ENCODE data around the gene FHIP1B.

The FHIP1B gene

GRCh38 chr11:6245536-6245935 is 11.1 kb upstream of the FHIP1B start:
- H3K27me3 ChIP-seq (ENCODE audit: insufficient read depth, poor library complexity, severe bottlenecking) = no peaks in the 10 kb centered on the region
- no peak overlapping the region for H3K4me3 ChIP-seq (replicated peaks; ENCODE audit: insufficient read depth, low read length)
- no peak for DNase-seq (ENCODE audit: low read depth in 1 of 2, low spot score in 1 of 2)
- no peak for TF ChIP-seq POLR2AphosphoS5 (IDR thresholded peaks at IDR 0.05; ENCODE audit: low read depth)
- no peak for TF ChIP-seq SPI1 (IDR thresholded peaks at IDR 0.05; ENCODE audit: borderline replicate concordance, low read depth)
- no peak for TF ChIP-seq REST (IDR thresholded peaks at IDR 0.05; ENCODE audit: insufficient replicate concordance, low read depth)
- TF ChIP-seq CTCF (IDR thresholded peaks at IDR 0.05; ENCODE audit: insufficient read depth, low read length) = no peak
- TF ChIP-seq GABPA (IDR thresholded peaks at IDR 0.05; ENCODE audit: low read depth) = no peak
- H3K27ac ChIP-seq (replicated peaks) = no peak overlapping the region

- no peak for TF ChIP-seq POLR2AphosphoS5 (IDR thresholded peaks at IDR 0.05; ENCODE audit: low read depth)
- no peak for TF ChIP-seq SPI1 (IDR thresholded peaks at IDR 0.05; ENCODE audit: borderline replicate concordance, low read depth)
- TF ChIP-seq REST (IDR thresholded peaks at IDR 0.05; ENCODE audit: insufficient replicate concordance, low read depth) = no peak
- TF ChIP-seq GABPA (IDR thresholded peaks at IDR 0.05; ENCODE audit: low read depth) = no peak
- no peak for TF ChIP-seq CTCF (IDR thresholded peaks at IDR 0.05; ENCODE audit: insufficient read depth, low read length)
- Histone ChIP-seq H3K27me3 (ENCODE audit: insufficient read depth, poor library complexity, severe bottlenecking) (no peaks in the 10 kb centered on the region), H3K4me3 (replicated peaks; ENCODE audit: insufficient read depth, low read length) (no peak overlapping the region), H3K27ac (replicated peaks) (no peak overlapping the region; the same call in 1 of the 2 replicates)
- DNase-seq (ENCODE audit: low read depth in 1 of 2, low spot score in 1 of 2) = no peak
Measured at GRCh38 chr11:6241316-6241715, 6.9 kb upstream of the FHIP1B start.

GRCh38 chr11:6240781-6241180 is 6.3 kb upstream of the FHIP1B start:
- TF ChIP-seq SPI1 (IDR thresholded peaks at IDR 0.05; ENCODE audit: borderline replicate concordance, low read depth) (peak; percentile 18; the same call in 1 of the 2 replicates), CTCF (IDR thresholded peaks at IDR 0.05; ENCODE audit: insufficient read depth, low read length) (no peak)
- Histone ChIP-seq H3K27me3 (ENCODE audit: insufficient read depth, poor library complexity, severe bottlenecking) (no peaks in the 10 kb centered on the region), H3K27ac (replicated peaks) (peak overlapping the region; percentile 48), H3K4me3 (replicated peaks; ENCODE audit: insufficient read depth, low read length) (no peak overlapping the region)
- peak; percentile 50 to 67 for DNase-seq (ENCODE audit: low read depth in 1 of 2, low spot score in 1 of 2)

GRCh38 chr11:6240139-6240538 is 5.7 kb upstream of the FHIP1B start:
- no peak for DNase-seq (ENCODE audit: low read depth in 1 of 2, low spot score in 1 of 2)
- TF ChIP-seq REST (IDR thresholded peaks at IDR 0.05; ENCODE audit: insufficient replicate concordance, low read depth) (no peak), GABPA (IDR thresholded peaks at IDR 0.05; ENCODE audit: low read depth) (no peak), CTCF (IDR thresholded peaks at IDR 0.05; ENCODE audit: insufficient read depth, low read length) (no peak), POLR2AphosphoS5 (IDR thresholded peaks at IDR 0.05; ENCODE audit: low read depth) (no peak), SPI1 (IDR thresholded peaks at IDR 0.05; ENCODE audit: borderline replicate concordance, low read depth) (no peak)
- H3K27me3 ChIP-seq (ENCODE audit: insufficient read depth, poor library complexity, severe bottlenecking) = no peaks in the 10 kb centered on the region
- peak overlapping the region; percentile 48 for H3K27ac ChIP-seq (replicated peaks)
- H3K4me3 ChIP-seq (replicated peaks; ENCODE audit: insufficient read depth, low read length) = no peak overlapping the region

Measured in HL-60 (cell line).